HCT116 (cell line): ENCODE data around the gene PAQR4. TPM values are rescaled to one million over a fixed set of nuclear protein-coding genes. Genes with fewer than 3 reads are reported as not detected.
A peak's percentile ranks its signal among the peaks of the same experiment; 100 is the strongest.

ENCODE experiments used
- ATAC-seq: fragments of 200-7000 bp; cut with Tn5 transposase; 2 replicates; pipeline ENCODE4 v1.9.1; 2020; ENCODE audit warnings: mild to moderate bottlenecking, moderate library complexity
- BruUV-seq: library from RNA; stranded (reverse); fragments of 400-500 nt; replicated peaks from 2 replicates; lab custom pipeline; 2021; lab: Mats Ljungman, UMichigan
- CTCF ChIA-PET: fragments of 300-600 bp; sonication (Branson Sonifier 250); formaldehyde crosslinking; loops from one replicate; lab custom pipeline; 2021; ENCODE audit warnings: antibody characterized with exemption; lab: Charles Lee
- POLR2A ChIA-PET: fragments of 300-600, 350-600 bp; sonication (Branson Sonifier 250); formaldehyde crosslinking; loops from one replicate; lab custom pipeline; 2021; ENCODE audit warnings: antibody characterized with exemption; lab: Charles Lee
- RAD21 ChIA-PET, 2 experiments: fragments of 300-600 bp; sonication (Branson Sonifier 250); formaldehyde crosslinking; loops; one replicate each; lab custom pipeline; 2023; ENCODE audit warnings: low total read pairs in 2 of 2; ENCODE audit not compliant: uncharacterized antibody in 2 of 2, unreplicated experiment in 2 of 2, low non-redundant PET in 1 of 2; lab: Charles Lee
- DNase-seq: peaks from one replicate; pipeline ENCODE4 v3.0.0-alpha.2; 2010; ENCODE audit warnings: low read depth, low spot score
- H2AFZ ChIP-seq: fragments of 200-600 bp; shearing (Covaris generic), sonication (generic); 2 replicates; pipeline ENCODE4 v1.6.1; 2017; ENCODE audit warnings: low read depth, mixed run types, mixed read lengths, antibody characterized with exemption, low read length; ENCODE audit not compliant: poor library complexity, severe bottlenecking
- H3K27ac ChIP-seq: 2 replicates; pipeline ENCODE4 v1.5.1; 2012; ENCODE audit warnings: low read depth, low read length
- H3K27me3 ChIP-seq: fragments of 200-600 bp; sonication (generic); 2 replicates; pipeline ENCODE4 v1.6.1; 2016; ENCODE audit warnings: mixed run types, low read length, mixed read lengths; ENCODE audit not compliant: insufficient read depth
- H3K36me3 ChIP-seq, 2 experiments: fragments of 200-500 bp in 1 of 2; fragments of 200-600 bp in 1 of 2; sonication (Bioruptor generic) in 1 of 2; sonication (generic) in 1 of 2; 2 replicates each; pipeline versions ENCODE4 v1.5.1 to v1.6.1; 2014 to 2016; ENCODE audit warnings: low read length in 2 of 2, inconsistent platforms in 1 of 2, mixed read lengths in 1 of 2, mixed run types in 1 of 2; ENCODE audit not compliant: insufficient read depth in 2 of 2, control insufficient read depth in 1 of 2
- H3K4me1 ChIP-seq, 2 experiments: fragments of 200-600 bp in 1 of 2; sonication (generic) in 1 of 2; 2 replicates each; pipeline versions ENCODE4 v1.5.1 to v1.6.1; 2012 to 2017; ENCODE audit warnings: low read length in 2 of 2, inconsistent platforms in 1 of 2, mild to moderate bottlenecking in 1 of 2, mixed read lengths in 1 of 2, mixed run types in 1 of 2, moderate library complexity in 1 of 2; ENCODE audit not compliant: insufficient read depth in 2 of 2, control insufficient read depth in 1 of 2
- H3K4me2 ChIP-seq: fragments of 200-600 bp; sonication (generic); 2 replicates; pipeline ENCODE4 v1.6.1; 2017; ENCODE audit warnings: mixed run types, low read length, mixed read lengths
- H3K4me3 ChIP-seq, 2 experiments: fragments of 200-600 bp in 1 of 2; sonication (generic) in 1 of 2; replicated peaks in 1 of 2; 2 replicates each; pipeline ENCODE4 v1.5.1; 2011 to 2016; ENCODE audit warnings: low read length in 2 of 2, control low read depth in 1 of 2, low read depth in 1 of 2, mild to moderate bottlenecking in 1 of 2, mixed read lengths in 1 of 2, mixed run types in 1 of 2
- H3K79me2 ChIP-seq: fragments of 200-600 bp; sonication (generic); 2 replicates; pipeline ENCODE4 v1.6.1; 2017; ENCODE audit warnings: mild to moderate bottlenecking, mixed run types, low read length, moderate library complexity, mixed read lengths; ENCODE audit not compliant: insufficient read depth
- H3K9ac ChIP-seq: fragments of 200-600 bp; sonication (generic); 2 replicates; pipeline ENCODE4 v1.6.1; 2016; ENCODE audit warnings: low read length, mixed read lengths
- H3K9me2 ChIP-seq: fragments of 200-600 bp; sonication (generic), shearing (Covaris generic); 2 replicates; pipeline ENCODE4 v1.6.1; 2017; ENCODE audit warnings: mixed run types, mild to moderate bottlenecking, moderate library complexity; ENCODE audit not compliant: insufficient read depth
- H3K9me3 ChIP-seq, 2 experiments: fragments of 200-500 bp in 1 of 2; fragments of 200-600 bp in 1 of 2; sonication (Bioruptor generic) in 1 of 2; sonication (generic) in 1 of 2; 2 replicates each; pipeline ENCODE4 v1.6.1; 2014 to 2017; ENCODE audit warnings: low read length in 2 of 2, mixed read lengths in 2 of 2, inconsistent platforms in 1 of 2, low read depth in 1 of 2, mild to moderate bottlenecking in 1 of 2, mixed run types in 1 of 2, moderate library complexity in 1 of 2; ENCODE audit not compliant: control insufficient read depth in 1 of 2, insufficient read depth in 1 of 2
- H4K20me1 ChIP-seq: fragments of 200-600 bp; sonication (generic), shearing (Covaris generic); 2 replicates; pipeline ENCODE4 v1.6.1; 2017; ENCODE audit warnings: mixed run types, mild to moderate bottlenecking, moderate library complexity; ENCODE audit not compliant: insufficient read depth
- CBX3 ChIP-seq: IDR thresholded peaks from 2 replicates; pipeline ENCODE4 v1.6.1; 2012; ENCODE audit warnings: low read depth
- ELF1 ChIP-seq: IDR thresholded peaks from 2 replicates; pipeline ENCODE4 v1.6.1; 2012; ENCODE audit warnings: low read depth, borderline replicate concordance
- EZH2 ChIP-seq: fragments of 200-600 bp; sonication (generic); IDR thresholded peaks from 2 replicates; pipeline ENCODE4 v1.6.1; 2017; ENCODE audit warnings: antibody characterized with exemption, mixed run types
- FOSL1 ChIP-seq: IDR thresholded peaks from 2 replicates; pipeline ENCODE4 v1.6.1; 2012; ENCODE audit warnings: low read depth
- JUND ChIP-seq: IDR thresholded peaks from 2 replicates; pipeline ENCODE4 v1.6.1; 2012
- POLR2A ChIP-seq: IDR thresholded peaks from 2 replicates; pipeline ENCODE4 v1.7.0; 2011; ENCODE audit warnings: borderline replicate concordance; ENCODE audit not compliant: insufficient read depth, insufficient read length; ENCODE audit errors: extremely low read depth
- POLR2AphosphoS5 ChIP-seq: IDR thresholded peaks from 2 replicates; pipeline ENCODE4 v1.6.1; 2011; ENCODE audit warnings: mild to moderate bottlenecking, low read depth, low read length, moderate library complexity
- RAD21 ChIP-seq: IDR thresholded peaks from 2 replicates; pipeline ENCODE4 v1.6.1; 2012; ENCODE audit warnings: low read depth, mild to moderate bottlenecking
- SIN3A ChIP-seq: IDR thresholded peaks from 2 replicates; pipeline ENCODE4 v1.6.1; 2012; ENCODE audit warnings: low read depth
- TCF7L2 ChIP-seq: IDR thresholded peaks from 2 replicates; pipeline ENCODE4 v1.7.0; 2011; ENCODE audit warnings: borderline replicate concordance, inconsistent platforms; ENCODE audit not compliant: insufficient read depth, insufficient read length; ENCODE audit errors: extremely low read depth
- ZNF274 ChIP-seq: fragments of 200-500 bp; sonication (Bioruptor generic); IDR thresholded peaks from 2 replicates; pipeline ENCODE4 v1.6.1; 2014; ENCODE audit warnings: mild to moderate bottlenecking, low read depth, low read length, inconsistent platforms
- intact Hi-C: fragments of 100-400 bp; cut with micrococcal nuclease; formaldehyde crosslinking; loops from 2 replicates; pipeline ENCODE4 v1.10.0; 2022
- total RNA-seq: library from RNA; stranded (reverse); gene quantifications from one replicate; pipeline ENCODE4 v1.2.1, GENCODE V29; 2021; ENCODE audit not compliant: unreplicated experiment
- TF ChIP-seq, protein P1 (sequence below), 3 experiments: fragments of 200-600 bp in 1 of 3; sonication (generic) in 1 of 3; IDR thresholded peaks in 2 of 3; conservative IDR thresholded peaks in 1 of 3; 2 replicates each; pipeline ENCODE4 v1.5.1; 2012 to 2017; ENCODE audit warnings: low read depth in 2 of 3, low read length in 2 of 3, antibody characterized with exemption in 1 of 3, borderline replicate concordance in 1 of 3, control low read depth in 1 of 3, mild to moderate bottlenecking in 1 of 3, mixed read lengths in 1 of 3, mixed run types in 1 of 3, moderate library complexity in 1 of 3; ENCODE audit not compliant: insufficient read depth in 1 of 3
- TF ChIP-seq, protein P2 (sequence below): IDR thresholded peaks from 2 replicates; pipeline ENCODE4 v1.6.1; 2012; ENCODE audit warnings: low read depth
- TF ChIP-seq, protein P3 (sequence below): IDR thresholded peaks from 2 replicates; pipeline ENCODE4 v1.6.1; 2011; ENCODE audit warnings: mild to moderate bottlenecking, low read length, moderate library complexity; ENCODE audit not compliant: insufficient replicate concordance; ENCODE audit errors: extremely low read depth
- TF ChIP-seq, protein P4 (sequence below): IDR thresholded peaks from 2 replicates; pipeline ENCODE4 v1.6.1; 2012

The PAQR4 gene
- total RNA-seq, 1 experiment from 2014 or later, result 45.6 TPM

DNA sequence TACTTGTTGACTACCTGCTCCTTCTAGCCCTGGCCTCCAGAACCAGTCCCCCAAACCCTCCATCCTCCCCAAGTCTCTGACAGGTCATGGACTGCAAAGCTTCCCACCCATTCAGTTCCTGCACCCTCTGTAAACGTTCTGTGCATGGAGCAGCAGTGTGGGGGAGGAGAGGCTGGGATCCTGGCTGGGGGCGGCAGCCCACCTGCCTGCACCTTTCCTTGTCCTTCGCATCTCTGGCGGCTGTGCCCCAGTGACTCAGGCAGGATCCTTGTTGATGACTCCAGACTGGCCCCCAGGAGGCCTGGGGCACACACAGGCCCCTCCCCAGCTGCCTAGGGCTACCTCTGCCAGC, 12.7 kb downstream of the PAQR4 start:
- Histone ChIP-seq H2AFZ (no peak overlapping the region), H3K4me2 (peak overlapping the region; percentile 86), H3K36me3 (peaks cover 0 to 11% of the 10 kb centered on the region in 2 experiments; a peak in 1 of 4 replicates), H3K9me3 (no peaks in the 10 kb centered on the region), H3K27ac (no peak overlapping the region; the same call in 1 of the 2 replicates), H3K9ac (peak overlapping the region; percentile 99), H3K27me3 (no peaks in the 10 kb centered on the region), H3K9me2 (no peaks in the 10 kb centered on the region)
- ATAC-seq, result no peak
- CTCF ChIA-PET, result interaction anchor here (1.0 to 1.3 kb wide), 2 partner anchors 10 to 46 kb away, joined by 3 read pairs; no protein-coding TSS in a partner anchor
- DNase-seq, result no peak
- no TSS peak for BruUV-seq
- no peak for TF ChIP-seq SIN3A
- no peak for TF ChIP-seq CBX3
- TF ChIP-seq, protein P1, sequence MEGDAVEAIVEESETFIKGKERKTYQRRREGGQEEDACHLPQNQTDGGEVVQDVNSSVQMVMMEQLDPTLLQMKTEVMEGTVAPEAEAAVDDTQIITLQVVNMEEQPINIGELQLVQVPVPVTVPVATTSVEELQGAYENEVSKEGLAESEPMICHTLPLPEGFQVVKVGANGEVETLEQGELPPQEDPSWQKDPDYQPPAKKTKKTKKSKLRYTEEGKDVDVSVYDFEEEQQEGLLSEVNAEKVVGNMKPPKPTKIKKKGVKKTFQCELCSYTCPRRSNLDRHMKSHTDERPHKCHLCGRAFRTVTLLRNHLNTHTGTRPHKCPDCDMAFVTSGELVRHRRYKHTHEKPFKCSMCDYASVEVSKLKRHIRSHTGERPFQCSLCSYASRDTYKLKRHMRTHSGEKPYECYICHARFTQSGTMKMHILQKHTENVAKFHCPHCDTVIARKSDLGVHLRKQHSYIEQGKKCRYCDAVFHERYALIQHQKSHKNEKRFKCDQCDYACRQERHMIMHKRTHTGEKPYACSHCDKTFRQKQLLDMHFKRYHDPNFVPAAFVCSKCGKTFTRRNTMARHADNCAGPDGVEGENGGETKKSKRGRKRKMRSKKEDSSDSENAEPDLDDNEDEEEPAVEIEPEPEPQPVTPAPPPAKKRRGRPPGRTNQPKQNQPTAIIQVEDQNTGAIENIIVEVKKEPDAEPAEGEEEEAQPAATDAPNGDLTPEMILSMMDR (IDR thresholded peaks at IDR 0.05 in 2 of 3, conservative IDR thresholded peaks at IDR 0.05 in 1 of 3; ENCODE audit: borderline replicate concordance in 1 of 3, insufficient read depth in 1 of 3, low read depth in 2 of 3, low read length in 2 of 3), result no peak
- no peak for TF ChIP-seq RAD21
- no peak for TF ChIP-seq POLR2A
- TF ChIP-seq, protein P2, sequence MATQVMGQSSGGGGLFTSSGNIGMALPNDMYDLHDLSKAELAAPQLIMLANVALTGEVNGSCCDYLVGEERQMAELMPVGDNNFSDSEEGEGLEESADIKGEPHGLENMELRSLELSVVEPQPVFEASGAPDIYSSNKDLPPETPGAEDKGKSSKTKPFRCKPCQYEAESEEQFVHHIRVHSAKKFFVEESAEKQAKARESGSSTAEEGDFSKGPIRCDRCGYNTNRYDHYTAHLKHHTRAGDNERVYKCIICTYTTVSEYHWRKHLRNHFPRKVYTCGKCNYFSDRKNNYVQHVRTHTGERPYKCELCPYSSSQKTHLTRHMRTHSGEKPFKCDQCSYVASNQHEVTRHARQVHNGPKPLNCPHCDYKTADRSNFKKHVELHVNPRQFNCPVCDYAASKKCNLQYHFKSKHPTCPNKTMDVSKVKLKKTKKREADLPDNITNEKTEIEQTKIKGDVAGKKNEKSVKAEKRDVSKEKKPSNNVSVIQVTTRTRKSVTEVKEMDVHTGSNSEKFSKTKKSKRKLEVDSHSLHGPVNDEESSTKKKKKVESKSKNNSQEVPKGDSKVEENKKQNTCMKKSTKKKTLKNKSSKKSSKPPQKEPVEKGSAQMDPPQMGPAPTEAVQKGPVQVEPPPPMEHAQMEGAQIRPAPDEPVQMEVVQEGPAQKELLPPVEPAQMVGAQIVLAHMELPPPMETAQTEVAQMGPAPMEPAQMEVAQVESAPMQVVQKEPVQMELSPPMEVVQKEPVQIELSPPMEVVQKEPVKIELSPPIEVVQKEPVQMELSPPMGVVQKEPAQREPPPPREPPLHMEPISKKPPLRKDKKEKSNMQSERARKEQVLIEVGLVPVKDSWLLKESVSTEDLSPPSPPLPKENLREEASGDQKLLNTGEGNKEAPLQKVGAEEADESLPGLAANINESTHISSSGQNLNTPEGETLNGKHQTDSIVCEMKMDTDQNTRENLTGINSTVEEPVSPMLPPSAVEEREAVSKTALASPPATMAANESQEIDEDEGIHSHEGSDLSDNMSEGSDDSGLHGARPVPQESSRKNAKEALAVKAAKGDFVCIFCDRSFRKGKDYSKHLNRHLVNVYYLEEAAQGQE, result no peak
- TF ChIP-seq, protein P3, sequence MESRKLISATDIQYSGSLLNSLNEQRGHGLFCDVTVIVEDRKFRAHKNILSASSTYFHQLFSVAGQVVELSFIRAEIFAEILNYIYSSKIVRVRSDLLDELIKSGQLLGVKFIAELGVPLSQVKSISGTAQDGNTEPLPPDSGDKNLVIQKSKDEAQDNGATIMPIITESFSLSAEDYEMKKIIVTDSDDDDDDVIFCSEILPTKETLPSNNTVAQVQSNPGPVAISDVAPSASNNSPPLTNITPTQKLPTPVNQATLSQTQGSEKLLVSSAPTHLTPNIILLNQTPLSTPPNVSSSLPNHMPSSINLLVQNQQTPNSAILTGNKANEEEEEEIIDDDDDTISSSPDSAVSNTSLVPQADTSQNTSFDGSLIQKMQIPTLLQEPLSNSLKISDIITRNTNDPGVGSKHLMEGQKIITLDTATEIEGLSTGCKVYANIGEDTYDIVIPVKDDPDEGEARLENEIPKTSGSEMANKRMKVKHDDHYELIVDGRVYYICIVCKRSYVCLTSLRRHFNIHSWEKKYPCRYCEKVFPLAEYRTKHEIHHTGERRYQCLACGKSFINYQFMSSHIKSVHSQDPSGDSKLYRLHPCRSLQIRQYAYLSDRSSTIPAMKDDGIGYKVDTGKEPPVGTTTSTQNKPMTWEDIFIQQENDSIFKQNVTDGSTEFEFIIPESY, result no peak
- no peak for TF ChIP-seq TCF7L2
- TF ChIP-seq ZNF274, result no peak
- TF ChIP-seq ELF1, result no peak
- TF ChIP-seq EZH2, result no peak
- TF ChIP-seq JUND, result no peak
- no peak for TF ChIP-seq FOSL1
- TF ChIP-seq POLR2AphosphoS5, result no peak
- TF ChIP-seq, protein P4, sequence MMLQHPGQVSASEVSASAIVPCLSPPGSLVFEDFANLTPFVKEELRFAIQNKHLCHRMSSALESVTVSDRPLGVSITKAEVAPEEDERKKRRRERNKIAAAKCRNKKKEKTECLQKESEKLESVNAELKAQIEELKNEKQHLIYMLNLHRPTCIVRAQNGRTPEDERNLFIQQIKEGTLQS, result no peak
- TF ChIP-seq, all 23 proteins: peak for 0
- intact Hi-C loops, result loop anchor here (5.0 kb wide), 1 partner anchor 40 kb away; the partner anchor contains the start of genes HCFC1R1, THOC6 and TNFRSF12A
- ChIA-PET POLR2A (interaction anchor here (1.2 to 2.8 kb wide), 5 partner anchors 12 to 99 kb away, joined by 3 to 11 read pairs (median 6); partner anchors contain the start of genes FLYWCH2, HCFC1R1, THOC6 and TNFRSF12A), RAD21 (no interaction called here)
- peaks cover 24 to 44% of the 10 kb centered on the region in 2 experiments for H3K4me1 ChIP-seq
- no peak overlapping the region for H3K4me3 ChIP-seq
- no peaks in the 10 kb centered on the region for H4K20me1 ChIP-seq
- peaks cover 32% of the 10 kb centered on the region for H3K79me2 ChIP-seq
